ENCODE data around the gene EXOC1.

DNA sequence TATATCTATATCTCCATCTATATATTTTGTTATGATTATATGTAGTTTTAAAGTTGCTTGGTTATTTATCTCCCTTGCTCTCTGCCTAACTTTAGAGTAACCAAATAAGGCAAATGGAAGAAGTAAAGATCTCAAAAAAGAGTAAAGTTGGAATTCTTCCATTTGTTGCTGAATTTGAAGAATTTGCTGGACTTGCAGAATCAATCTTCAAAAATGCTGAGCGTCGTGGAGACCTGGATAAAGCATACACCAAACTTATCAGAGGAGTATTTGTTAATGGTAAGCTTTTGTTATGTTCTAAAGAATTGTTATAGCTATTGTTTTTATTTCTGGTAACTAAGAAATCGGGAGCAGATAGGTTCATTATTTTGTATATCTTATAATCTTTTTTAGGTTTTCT is 43.2 kb downstream of the EXOC1 start:
- TF ChIP-seq CTCF (conservative IDR thresholded peaks at IDR 0.05; ENCODE audit: low read length) (no peak), EZH2phosphoT487 (IDR thresholded peaks at IDR 0.05; ENCODE audit: borderline replicate concordance) (no peak)
